GM12878 (cell line): ENCODE results near the gene OGFR. TPM values are rescaled to one million over a fixed set of nuclear protein-coding genes. Genes with fewer than 3 reads are reported as not detected.

ENCODE experiments used
- ATAC-seq: fragments of 200-7000 bp; cut with Tn5 transposase; 3 replicates; pipeline ENCODE4 v1.9.1; 2020; ENCODE audit warnings: mild to moderate bottlenecking, moderate library complexity
- BruUV-seq: library from RNA; stranded (reverse); fragments of 400-500 nt; replicated peaks from 2 replicates; lab custom pipeline; 2021; lab: Mats Ljungman, UMichigan
- CTCF ChIA-PET: fragments of 300-600 bp; sonication (Branson Sonifier 250); formaldehyde crosslinking; extraction: SDS; loops from one replicate; lab custom pipeline; 2021; ENCODE audit warnings: inconsistent platforms; lab: Yijun Ruan, JAX
- POLR2A ChIA-PET: fragments of 350-600 bp; formaldehyde crosslinking; extraction: SDS; loops from one replicate; lab custom pipeline; 2021; ENCODE audit warnings: inconsistent platforms; lab: Charles Lee
- RAD21 ChIA-PET: fragments of 300-600 bp; sonication (Branson Sonifier 250); formaldehyde crosslinking; loops from one replicate; lab custom pipeline; 2023; ENCODE audit warnings: antibody characterized with exemption; ENCODE audit not compliant: unreplicated experiment; lab: Charles Lee
- SMC1A ChIA-PET: fragments of 300-600 bp; sonication (Branson Sonifier 250); formaldehyde crosslinking; loops from one replicate; lab custom pipeline; 2023; ENCODE audit not compliant: unreplicated experiment, uncharacterized antibody; lab: Charles Lee
- DNase-seq: peaks from one replicate; pipeline ENCODE4 v3.0.0-alpha.2; 2011; ENCODE audit warnings: low read depth, low spot score
- FAIRE-seq: peaks from 3 replicates; lab custom pipeline; 2011; peaks lifted over from hg19 to GRCh38; lab: Jason Lieb, UNC
- H2AFZ ChIP-seq: 2 replicates; pipeline ENCODE4 v1.6.0; 2011; ENCODE audit warnings: low read depth, low read length, control low read depth; ENCODE audit not compliant: control insufficient read depth
- H3K27ac ChIP-seq: 2 replicates; pipeline ENCODE4 v1.5.1; 2011; ENCODE audit warnings: control low read depth; ENCODE audit not compliant: control insufficient read depth, insufficient read depth
- H3K27me3 ChIP-seq, 2 experiments: replicated peaks in 1 of 2; 2 replicates each; pipeline versions ENCODE4 v1.6.0 to v1.6.1; 2011; ENCODE audit warnings: low read length in 1 of 2; ENCODE audit not compliant: control insufficient read depth in 2 of 2, insufficient read depth in 2 of 2
- H3K36me3 ChIP-seq, 2 experiments: 2 replicates each; pipeline ENCODE4 v1.5.1; 2011; ENCODE audit warnings: low read length in 1 of 2; ENCODE audit not compliant: control insufficient read depth in 2 of 2, insufficient read depth in 2 of 2
- H3K4me1 ChIP-seq: 2 replicates; pipeline ENCODE4 v1.6.1; 2011; ENCODE audit warnings: mild to moderate bottlenecking, low read length, moderate library complexity, mixed read lengths; ENCODE audit not compliant: control insufficient read depth, insufficient read depth
- H3K4me2 ChIP-seq: 2 replicates; pipeline ENCODE4 v1.6.0; 2011; ENCODE audit warnings: control low read depth; ENCODE audit not compliant: control insufficient read depth, insufficient read depth
- H3K4me3 ChIP-seq: fragments of 200-600 bp; sonication (generic); 2 replicates; pipeline ENCODE4 v1.5.1; 2016
- H3K79me2 ChIP-seq: 2 replicates; pipeline ENCODE4 v1.6.0; 2011; ENCODE audit warnings: low read length; ENCODE audit not compliant: control insufficient read depth, insufficient read depth
- H3K9ac ChIP-seq: 2 replicates; pipeline ENCODE4 v1.8.0; 2011; ENCODE audit warnings: low read length, control low read depth, mixed read lengths; ENCODE audit not compliant: control insufficient read depth, insufficient read depth
- H3K9me3 ChIP-seq: replicated peaks from 3 replicates; pipeline ENCODE4 v1.5.1; 2011; ENCODE audit warnings: mild to moderate bottlenecking, low read length; ENCODE audit not compliant: control insufficient read depth, insufficient read depth
- H4K20me1 ChIP-seq: 2 replicates; pipeline ENCODE4 v1.6.0; 2011; ENCODE audit not compliant: control insufficient read depth, insufficient read depth
- ESRRA ChIP-seq: IDR thresholded peaks from 2 replicates; pipeline ENCODE4 v1.6.1; 2012; ENCODE audit warnings: mild to moderate bottlenecking, low read length, improper control_type of control experiment
- MYC ChIP-seq: IDR thresholded peaks from 2 replicates; pipeline ENCODE4 v1.6.1; 2011; ENCODE audit warnings: mild to moderate bottlenecking, low read length, moderate library complexity, inconsistent platforms; ENCODE audit not compliant: insufficient read depth, insufficient replicate concordance, insufficient read length, severe bottlenecking
- POLR2AphosphoS2 ChIP-seq: IDR thresholded peaks from 2 replicates; pipeline ENCODE4 v1.6.1; 2011; ENCODE audit warnings: low read depth, mild to moderate bottlenecking, low read length, improper control_type of control experiment, moderate library complexity
- POU2F2 ChIP-seq: IDR thresholded peaks from 3 replicates; pipeline ENCODE4 v1.6.1; 2011; ENCODE audit warnings: low read depth, mild to moderate bottlenecking, low read length, borderline replicate concordance
- WGBS: methylation state at CpG from one replicate; pipeline ENCODE4 v1.1.6; 2016; ENCODE audit warnings: low lambda C conversion rate; ENCODE audit not compliant: insufficient replicate concordance, insufficient coverage; ENCODE audit errors: missing lambda C conversion rate; 5-methylcytosine and 5-hydroxymethylcytosine counted together
- in situ Hi-C: fragments of 300-500 bp; cut with MboI; formaldehyde crosslinking; loops from 9 replicates; pipeline ENCODE4 v1.14.3; 2018; ENCODE audit warnings: mixed read lengths
- intact Hi-C: fragments of 100-400 bp; cut with micrococcal nuclease; formaldehyde crosslinking; loops from one replicate; pipeline ENCODE4 v1.14.2; 2022; ENCODE audit not compliant: unreplicated experiment
- polyA plus RNA-seq, 11 experiments: library from polyadenylated mRNA; depleted of rRNA in 4 of 11; unstranded in 6 of 11; stranded (reverse) in 5 of 11; fragments of >200 nt; fragmentation: Nextera tagmentation in 4 of 11; fragmentation: Illumina TruSeq in 1 of 11; extraction: Ambion mirVana in 4 of 11; extraction: Trizol in 1 of 11; gene quantifications; 1 replicate in 1 of 11; 2 replicates in 10 of 11; pipeline versions ENCODE4 v1.2.1 to v1.2.3, GENCODE V29; 2011 to 2016; ENCODE audit warnings: inconsistent platforms in 2 of 11, missing spikeins in 2 of 11, low read depth in 1 of 11
- total RNA-seq, 4 experiments: library from RNA; depleted of rRNA in 3 of 4; stranded (reverse); fragments of >200 nt in 3 of 4; fragmentation: Illumina TruSeq in 1 of 4; extraction: Trizol in 1 of 4; gene quantifications; 2 replicates each; pipeline versions ENCODE4 v1.2.1 to v1.2.3, GENCODE V29; 2013 to 2021
- TF ChIP-seq, protein P1 (sequence below): fragments of 150-350 bp; IDR thresholded peaks from 2 replicates; pipeline ENCODE4 v1.6.1; 2014; ENCODE audit warnings: mild to moderate bottlenecking, low read depth, low read length
- TF ChIP-seq, protein P2 (sequence below), 3 experiments: IDR thresholded peaks in 2 of 3; conservative IDR thresholded peaks in 1 of 3; 2 replicates each; pipeline ENCODE4 v1.5.1; 2011; ENCODE audit warnings: low read depth in 3 of 3, low read length in 3 of 3, mild to moderate bottlenecking in 3 of 3, control low read depth in 2 of 3, moderate library complexity in 2 of 3, inconsistent platforms in 1 of 3, mixed read lengths in 1 of 3; ENCODE audit not compliant: control insufficient read depth in 2 of 3, insufficient read depth in 1 of 3; ENCODE audit errors: extremely low read depth in 1 of 3
- TF ChIP-seq, protein P3 (sequence below): fragments of 450-650 bp; formaldehyde crosslinking; IDR thresholded peaks from 2 replicates; pipeline ENCODE4 v1.4.0; 2022; ENCODE audit warnings: mild to moderate bottlenecking, moderate library complexity

OGFR gene
- total and polyA plus RNA-seq, 10 of the 15 experiments (the other 5 are each of a cell fraction or from before 2014, with no cell fraction given): 0.72 to 62.1 (median 27.3) TPM

DNA sequence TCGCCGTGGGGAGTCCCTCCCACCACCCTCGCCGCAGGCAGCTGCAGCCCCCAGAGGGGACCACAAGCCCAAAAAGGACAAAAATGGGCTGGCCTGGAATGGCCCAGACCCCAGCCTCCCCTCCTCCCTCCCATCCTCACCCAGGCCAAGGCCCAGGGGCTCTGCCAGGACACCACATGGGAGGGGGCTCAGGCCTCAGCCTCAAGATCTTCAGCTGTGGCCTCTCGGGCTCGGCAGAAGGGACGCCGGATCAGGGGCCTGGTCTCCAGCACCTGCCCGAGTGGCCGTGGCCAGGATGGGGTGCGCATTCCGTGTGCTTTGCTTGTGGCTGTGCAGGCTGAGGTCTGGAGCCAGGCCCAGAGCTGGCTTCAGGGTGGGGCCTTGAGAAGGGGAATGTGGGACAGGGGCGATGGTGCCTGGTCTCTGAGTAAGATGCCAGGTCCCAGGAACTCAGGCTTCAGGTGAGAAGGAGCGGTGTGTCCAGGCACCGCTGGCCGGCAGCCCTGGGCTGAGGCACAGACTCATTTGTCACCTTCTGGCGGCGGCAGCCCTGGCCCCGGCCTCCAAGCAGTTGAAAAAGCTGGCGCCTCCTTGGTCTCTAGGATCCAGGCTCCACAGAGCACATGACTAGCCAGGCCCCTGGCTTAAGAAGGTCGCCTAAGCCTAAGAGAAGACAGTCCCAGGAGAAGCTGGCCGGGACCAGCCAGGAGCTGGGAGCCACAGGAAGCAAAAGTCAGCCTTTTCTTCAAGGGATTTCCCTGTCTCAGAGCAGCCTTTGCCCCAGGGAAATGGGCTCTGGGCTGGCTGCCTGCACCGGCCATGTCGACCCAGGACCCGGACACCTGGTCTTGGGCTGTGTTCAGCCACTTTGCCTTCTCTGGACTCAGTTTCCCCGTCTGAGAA is 43.5 kb upstream of the OGFR start:
- Histone ChIP-seq H3K79me2 (no peaks in the 10 kb centered on the region), H3K4me2 (no peak overlapping the region), H2AFZ (no peak overlapping the region), H3K36me3 (no peaks in the 10 kb centered on the region), H3K9me3 (no peaks in the 10 kb centered on the region), H3K9ac (no peak overlapping the region), H3K4me1 (no peaks in the 10 kb centered on the region), H3K27me3 (peaks cover 1 to 3% of the 10 kb centered on the region in 2 experiments; a peak in 3 of 4 replicates), H3K27ac (no peak overlapping the region), H3K4me3 (no peak overlapping the region), H4K20me1 (no peaks in the 10 kb centered on the region)
- no TSS peak for BruUV-seq
- POLR2A ChIA-PET: no interaction called here
- DNase-seq (no peak), ATAC-seq (no peak), FAIRE-seq (no peak)
- in situ Hi-C loops: no loop called here
- 35% methylated on average over 26 of the region's 26 CpGs for WGBS
- CTCF ChIA-PET: no interaction called here
- TF ChIP-seq MYC (no peak), POU2F2 (no peak), POLR2AphosphoS2 (no peak), ESRRA (no peak)
- TF ChIP-seq, protein P1, sequence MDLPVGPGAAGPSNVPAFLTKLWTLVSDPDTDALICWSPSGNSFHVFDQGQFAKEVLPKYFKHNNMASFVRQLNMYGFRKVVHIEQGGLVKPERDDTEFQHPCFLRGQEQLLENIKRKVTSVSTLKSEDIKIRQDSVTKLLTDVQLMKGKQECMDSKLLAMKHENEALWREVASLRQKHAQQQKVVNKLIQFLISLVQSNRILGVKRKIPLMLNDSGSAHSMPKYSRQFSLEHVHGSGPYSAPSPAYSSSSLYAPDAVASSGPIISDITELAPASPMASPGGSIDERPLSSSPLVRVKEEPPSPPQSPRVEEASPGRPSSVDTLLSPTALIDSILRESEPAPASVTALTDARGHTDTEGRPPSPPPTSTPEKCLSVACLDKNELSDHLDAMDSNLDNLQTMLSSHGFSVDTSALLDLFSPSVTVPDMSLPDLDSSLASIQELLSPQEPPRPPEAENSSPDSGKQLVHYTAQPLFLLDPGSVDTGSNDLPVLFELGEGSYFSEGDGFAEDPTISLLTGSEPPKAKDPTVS: no peak
- TF ChIP-seq, protein P2, sequence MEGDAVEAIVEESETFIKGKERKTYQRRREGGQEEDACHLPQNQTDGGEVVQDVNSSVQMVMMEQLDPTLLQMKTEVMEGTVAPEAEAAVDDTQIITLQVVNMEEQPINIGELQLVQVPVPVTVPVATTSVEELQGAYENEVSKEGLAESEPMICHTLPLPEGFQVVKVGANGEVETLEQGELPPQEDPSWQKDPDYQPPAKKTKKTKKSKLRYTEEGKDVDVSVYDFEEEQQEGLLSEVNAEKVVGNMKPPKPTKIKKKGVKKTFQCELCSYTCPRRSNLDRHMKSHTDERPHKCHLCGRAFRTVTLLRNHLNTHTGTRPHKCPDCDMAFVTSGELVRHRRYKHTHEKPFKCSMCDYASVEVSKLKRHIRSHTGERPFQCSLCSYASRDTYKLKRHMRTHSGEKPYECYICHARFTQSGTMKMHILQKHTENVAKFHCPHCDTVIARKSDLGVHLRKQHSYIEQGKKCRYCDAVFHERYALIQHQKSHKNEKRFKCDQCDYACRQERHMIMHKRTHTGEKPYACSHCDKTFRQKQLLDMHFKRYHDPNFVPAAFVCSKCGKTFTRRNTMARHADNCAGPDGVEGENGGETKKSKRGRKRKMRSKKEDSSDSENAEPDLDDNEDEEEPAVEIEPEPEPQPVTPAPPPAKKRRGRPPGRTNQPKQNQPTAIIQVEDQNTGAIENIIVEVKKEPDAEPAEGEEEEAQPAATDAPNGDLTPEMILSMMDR (IDR thresholded peaks at IDR 0.05 in 2 of 3, conservative IDR thresholded peaks at IDR 0.05 in 1 of 3; ENCODE audit: control insufficient read depth in 2 of 3, extremely low read depth in 1 of 3, insufficient read depth in 1 of 3, low read depth in 3 of 3, low read length in 3 of 3): no peak
- TF ChIP-seq, protein P3, sequence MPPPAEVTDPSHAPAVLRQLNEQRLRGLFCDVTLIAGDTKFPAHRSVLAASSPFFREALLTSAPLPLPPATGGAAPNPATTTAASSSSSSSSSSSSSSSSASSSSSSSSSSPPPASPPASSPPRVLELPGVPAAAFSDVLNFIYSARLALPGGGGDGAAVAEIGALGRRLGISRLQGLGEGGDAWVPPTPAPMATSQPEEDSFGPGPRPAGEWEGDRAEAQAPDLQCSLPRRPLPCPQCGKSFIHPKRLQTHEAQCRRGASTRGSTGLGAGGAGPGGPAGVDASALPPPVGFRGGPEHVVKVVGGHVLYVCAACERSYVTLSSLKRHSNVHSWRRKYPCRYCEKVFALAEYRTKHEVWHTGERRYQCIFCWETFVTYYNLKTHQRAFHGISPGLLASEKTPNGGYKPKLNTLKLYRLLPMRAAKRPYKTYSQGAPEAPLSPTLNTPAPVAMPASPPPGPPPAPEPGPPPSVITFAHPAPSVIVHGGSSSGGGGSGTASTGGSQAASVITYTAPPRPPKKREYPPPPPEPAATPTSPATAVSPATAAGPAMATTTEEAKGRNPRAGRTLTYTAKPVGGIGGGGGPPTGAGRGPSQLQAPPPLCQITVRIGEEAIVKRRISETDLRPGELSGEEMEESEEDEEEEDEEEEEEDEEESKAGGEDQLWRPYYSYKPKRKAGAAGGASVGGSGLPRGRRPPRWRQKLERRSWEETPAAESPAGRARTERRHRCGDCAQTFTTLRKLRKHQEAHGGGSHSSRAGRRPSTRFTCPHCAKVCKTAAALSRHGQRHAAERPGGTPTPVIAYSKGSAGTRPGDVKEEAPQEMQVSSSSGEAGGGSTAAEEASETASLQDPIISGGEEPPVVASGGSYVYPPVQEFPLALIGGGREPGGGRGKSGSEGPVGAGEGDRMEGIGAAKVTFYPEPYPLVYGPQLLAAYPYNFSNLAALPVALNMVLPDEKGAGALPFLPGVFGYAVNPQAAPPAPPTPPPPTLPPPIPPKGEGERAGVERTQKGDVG (CRISPR knock-in tag): no peak
- RAD21 ChIA-PET: no interaction called here
- intact Hi-C loops: no loop called here
- SMC1A ChIA-PET: no interaction called here
